Spleen (tissue), 11 donors: ENCODE data around the gene TGDS. TPM values are rescaled to one million over a fixed set of nuclear protein-coding genes. Genes with fewer than 3 reads are reported as not detected.

Experiments used
- DNase-seq: peaks from one replicate; pipeline ENCODE4 v3.0.0-alpha.2; 2020
- H3K27ac ChIP-seq, 8 donors: fragments of 200-600 bp; sonication (generic) in 7 of 8; 1 replicate in 4 of 8; 2 replicates in 4 of 8; pipeline versions ENCODE4 v1.5.0 to v1.8.0; 2016 to 2021; ENCODE audit warnings: inconsistent platforms in 4 of 8, mild to moderate bottlenecking in 4 of 8, moderate library complexity in 1 of 8
- H3K27me3 ChIP-seq, 7 donors: fragments of 200-600 bp; sonication (generic) in 6 of 7; replicated peaks in 1 of 7; 1 replicate in 4 of 7; 2 replicates in 3 of 7; pipeline versions ENCODE4 v1.5.0 to v1.8.0; 2016 to 2021; ENCODE audit warnings: inconsistent platforms in 3 of 7, mild to moderate bottlenecking in 1 of 7
- H3K36me3 ChIP-seq, 6 donors: fragments of 200-600 bp; sonication (generic) in 5 of 6; 1 replicate in 4 of 6; 2 replicates in 2 of 6; pipeline versions ENCODE4 v1.5.0 to v1.8.0; 2016 to 2021; ENCODE audit warnings: inconsistent platforms in 2 of 6
- H3K4me1 ChIP-seq, 6 donors: fragments of 200-600 bp; sonication (generic) in 5 of 6; 1 replicate in 3 of 6; 2 replicates in 3 of 6; pipeline versions ENCODE4 v1.5.0 to v1.8.0; 2016 to 2021; ENCODE audit warnings: inconsistent platforms in 3 of 6
- H3K4me3 ChIP-seq, 8 donors: fragments of 200-600 bp; sonication (generic) in 7 of 8; 1 replicate in 4 of 8; 2 replicates in 4 of 8; pipeline versions ENCODE4 v1.5.0 to v1.8.0; 2016 to 2021; ENCODE audit warnings: inconsistent platforms in 4 of 8, mild to moderate bottlenecking in 4 of 8, moderate library complexity in 2 of 8
- H3K9me3 ChIP-seq, 8 donors: fragments of 200-600 bp; sonication (generic) in 7 of 8; 1 replicate in 4 of 8; 2 replicates in 4 of 8; pipeline versions ENCODE4 v1.5.0 to v1.8.0; 2016 to 2021; ENCODE audit warnings: inconsistent platforms in 4 of 8
- POLR2A ChIP-seq, 3 donors: fragments of 450-650 bp; IDR thresholded peaks; one replicate each; pipeline ENCODE4 v1.5.1; 2017; ENCODE audit warnings: antibody characterized with exemption in 3 of 3, mild to moderate bottlenecking in 1 of 3
- POLR2AphosphoS5 ChIP-seq, 3 donors: sonication (generic); formaldehyde crosslinking; IDR thresholded peaks; one replicate each; pipeline ENCODE4 v1.5.1; 2017; ENCODE audit warnings: antibody characterized with exemption in 3 of 3
- WGBS, 5 donors: extraction: QIAGEN DNeasy Blood & Tissue Kit in 3 of 5; methylation state at CpG; one replicate each; pipeline versions ENCODE4 v1.1.5 to v1.1.7; 2013 to 2018; 5-methylcytosine and 5-hydroxymethylcytosine counted together
- intact Hi-C: fragments of 100-400 bp; cut with DNase I; formaldehyde crosslinking; loops from one replicate; pipeline ENCODE4 v1.15.0; 2023; ENCODE audit warnings: low total_unique reads
- polyA plus RNA-seq, 3 donors: library from polyadenylated mRNA; stranded (reverse); fragments of 200-250 nt; gene quantifications; one replicate each; pipeline ENCODE4 v1.2.1, GENCODE V29; 2013
- total RNA-seq, 7 donors: library from RNA; depleted of rRNA in 3 of 7; stranded (reverse); fragments of >200 nt in 3 of 7; fragmentation: NEBNext Ultra II Directional in 4 of 7; extraction: Animal tissue kit (Norgen Biotek cat#: 25700) in 4 of 7; gene quantifications; one replicate each; pipeline versions ENCODE4 v1.1.0 to v1.2.1, GENCODE V29; 2016 to 2021
- TF ChIP-seq, protein P1 (sequence below), 11 experiments: fragments of 200-600 bp in 7 of 11; fragments of 450-650 bp in 4 of 11; sonication (generic) in 4 of 11; IDR thresholded peaks in 8 of 11; conservative IDR thresholded peaks in 3 of 11; 1 replicate in 7 of 11; 2 replicates in 4 of 11; pipeline versions ENCODE4 v1.4.0 to v1.8.0; 2016 to 2021; ENCODE audit warnings: antibody characterized with exemption in 11 of 11, inconsistent platforms in 4 of 11, mild to moderate bottlenecking in 1 of 11
- donor health status: healthy with polysubstance abuse.
- donor health status: DM: no; HTN: no; CAD: no; lungs with moderate emphysema.
- donor health status: DM: no; HTN: no; CAD: no.
- donor health status: Bipolar disorder and iron deficiency.
- donor health status: healthy.
- donor health status: DM: no; HTN: no; CAD: no.
- donor health status: DM: yes; HTN: yes; CAD: no.

TGDS gene
- total and polyA plus RNA-seq, 10 donors = 9.6 to 16.3 (median 11.7) TPM

DNA sequence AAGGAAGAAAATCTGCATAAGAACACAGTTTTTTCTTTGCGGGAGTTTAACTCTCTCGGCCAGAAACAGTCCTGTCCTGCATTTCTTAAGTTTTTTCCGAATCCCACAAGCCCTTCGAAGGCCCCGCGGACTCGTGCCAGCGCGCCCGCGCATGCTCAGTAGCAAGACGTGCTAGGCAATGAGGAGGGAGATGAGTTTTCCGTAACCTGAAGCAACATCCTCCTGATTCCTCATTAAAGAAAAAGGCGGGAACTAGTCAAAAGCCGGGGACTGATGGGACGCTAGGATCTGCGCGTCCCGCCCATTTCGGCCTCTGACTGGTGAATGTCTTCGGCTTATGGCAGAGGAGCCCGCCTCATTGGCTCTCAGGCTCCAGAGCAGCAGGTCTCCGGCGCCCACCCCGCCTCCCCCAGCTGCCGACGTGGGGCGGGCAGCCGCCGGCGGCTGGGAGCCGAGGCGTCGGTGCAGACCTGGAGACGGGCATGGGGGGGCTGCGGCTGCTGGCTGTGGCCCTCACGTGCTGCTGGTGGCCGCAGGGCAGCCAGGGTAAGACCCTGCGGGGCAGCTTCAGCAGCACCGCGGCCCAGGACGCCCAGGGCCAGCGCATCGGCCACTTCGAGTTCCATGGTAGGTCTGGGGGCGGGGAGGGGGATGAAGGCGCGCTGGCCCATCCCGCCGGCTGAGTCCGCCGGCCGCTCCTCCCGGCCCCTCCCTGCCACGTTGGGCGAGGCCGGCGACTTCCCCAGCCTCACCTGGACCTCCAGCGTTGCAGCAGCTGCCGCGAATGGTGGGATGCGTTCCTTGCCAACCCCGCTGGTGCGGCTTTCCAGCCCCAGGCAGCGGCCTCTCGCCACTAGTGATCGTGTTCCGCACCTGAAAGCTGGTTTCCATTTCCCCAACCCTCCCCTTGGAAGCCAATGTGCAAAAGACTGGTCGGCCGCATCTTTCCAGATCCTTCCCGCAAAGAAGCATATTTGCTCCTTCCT lies 5.8 kb upstream of the TGDS start, which contains the start of gene GPR180:
GPR180 (plus strand) TSS at position 412 of the 986 bp plus-strand sequence; CDS start at position 483, 71 bp downstream.
- intact Hi-C loops = loop anchor here (5.0 kb wide), 1 partner anchor 49 kb away; no protein-coding TSS in a partner anchor
- 0 to 1% (median 1%) methylated on average over 33 to 71 of the region's 71 CpGs for WGBS, 5 donors
- TF ChIP-seq POLR2AphosphoS5 (IDR thresholded peaks at IDR 0.05) (peak; percentile 90 to 94 (median 90)), POLR2A (IDR thresholded peaks at IDR 0.05) (peak in 2 of 3 donors; percentile 35 to 66)
- TF ChIP-seq, protein P1, sequence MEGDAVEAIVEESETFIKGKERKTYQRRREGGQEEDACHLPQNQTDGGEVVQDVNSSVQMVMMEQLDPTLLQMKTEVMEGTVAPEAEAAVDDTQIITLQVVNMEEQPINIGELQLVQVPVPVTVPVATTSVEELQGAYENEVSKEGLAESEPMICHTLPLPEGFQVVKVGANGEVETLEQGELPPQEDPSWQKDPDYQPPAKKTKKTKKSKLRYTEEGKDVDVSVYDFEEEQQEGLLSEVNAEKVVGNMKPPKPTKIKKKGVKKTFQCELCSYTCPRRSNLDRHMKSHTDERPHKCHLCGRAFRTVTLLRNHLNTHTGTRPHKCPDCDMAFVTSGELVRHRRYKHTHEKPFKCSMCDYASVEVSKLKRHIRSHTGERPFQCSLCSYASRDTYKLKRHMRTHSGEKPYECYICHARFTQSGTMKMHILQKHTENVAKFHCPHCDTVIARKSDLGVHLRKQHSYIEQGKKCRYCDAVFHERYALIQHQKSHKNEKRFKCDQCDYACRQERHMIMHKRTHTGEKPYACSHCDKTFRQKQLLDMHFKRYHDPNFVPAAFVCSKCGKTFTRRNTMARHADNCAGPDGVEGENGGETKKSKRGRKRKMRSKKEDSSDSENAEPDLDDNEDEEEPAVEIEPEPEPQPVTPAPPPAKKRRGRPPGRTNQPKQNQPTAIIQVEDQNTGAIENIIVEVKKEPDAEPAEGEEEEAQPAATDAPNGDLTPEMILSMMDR (IDR thresholded peaks at IDR 0.05 in 8 of 11, conservative IDR thresholded peaks at IDR 0.05 in 3 of 11) = peak in 2 of 11 experiments; percentile 20 to 31
- Histone ChIP-seq H3K4me1 (peaks cover 3 to 29% (median 20%) of the 10 kb centered on the region in 6 donors), H3K9me3 (no peaks in the 10 kb centered on the region), H3K27me3 (no peaks in the 10 kb centered on the region), H3K36me3 (peaks cover 0 to 18% (median 7%) of the 10 kb centered on the region in 6 donors), H3K27ac (peak within 1 kb of the TSS; percentile 58 to 92 (median 84)), H3K4me3 (peak within 1 kb of the TSS; percentile 70 to 93 (median 90))
- peak; percentile 97 for DNase-seq

DNA sequence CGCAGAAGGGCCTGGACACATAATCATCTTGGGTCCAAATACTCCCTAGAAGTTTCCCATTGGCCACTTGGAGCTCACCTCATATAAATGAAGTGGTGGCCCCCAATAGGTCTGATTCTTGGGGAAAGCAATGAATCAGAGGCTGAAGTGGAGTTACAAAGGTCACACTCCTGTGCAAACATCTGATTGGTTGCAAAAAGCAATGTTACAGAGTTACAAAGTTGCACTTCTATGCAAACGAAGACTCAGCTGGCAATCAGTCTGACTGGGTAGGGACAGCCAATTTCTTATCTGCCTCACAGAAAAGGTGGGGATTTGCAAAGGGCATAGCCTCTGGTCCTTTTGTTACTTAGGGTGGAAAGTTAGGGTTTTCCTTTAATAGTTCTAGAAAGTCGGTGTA lies 3.9 kb upstream of the TGDS start:
- Histone ChIP-seq H3K9me3 (no peaks in the 10 kb centered on the region), H3K27ac (no peak overlapping the region), H3K4me3 (no peak overlapping the region), H3K36me3 (no peaks in the 10 kb centered on the region), H3K27me3 (no peaks in the 10 kb centered on the region), H3K4me1 (peaks cover 7 to 43% (median 31%) of the 10 kb centered on the region in 6 donors)
- intact Hi-C loops = loop anchor here (5.0 kb wide), 1 partner anchor 48 kb away; no protein-coding TSS in a partner anchor
- TF ChIP-seq POLR2A (IDR thresholded peaks at IDR 0.05) (no peak), POLR2AphosphoS5 (IDR thresholded peaks at IDR 0.05) (no peak)
- TF ChIP-seq, protein P1 (IDR thresholded peaks at IDR 0.05 in 8 of 11, conservative IDR thresholded peaks at IDR 0.05 in 3 of 11) = no peak
- WGBS, 5 donors = 89 to 95% (median 94%) methylated on average over 3 of the region's 3 CpGs
- no peak for DNase-seq

DNA sequence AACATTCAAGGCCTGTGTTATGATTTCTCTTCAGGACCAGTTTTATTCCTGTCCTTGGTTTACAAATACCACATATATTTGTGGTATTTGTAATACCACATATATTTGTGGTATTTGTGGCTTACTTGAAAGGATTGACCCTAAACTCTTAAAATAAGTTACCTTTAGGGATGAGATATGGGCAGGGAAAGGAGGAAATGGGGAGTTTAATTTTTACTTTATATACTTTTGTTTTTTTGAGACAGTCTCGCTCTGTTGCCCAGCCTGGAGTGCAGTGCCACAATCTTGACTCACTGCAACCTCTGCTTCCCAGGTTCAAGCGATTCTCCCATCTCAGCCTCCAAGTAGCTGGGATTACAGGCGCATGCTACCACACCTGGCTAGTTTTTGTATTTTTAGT lies 2.3 kb upstream of the TGDS start:
- intact Hi-C loops = no loop called here
- Histone ChIP-seq H3K4me3 (no peak overlapping the region), H3K4me1 (peaks cover 19 to 54% (median 39%) of the 10 kb centered on the region in 6 donors), H3K27me3 (no peaks in the 10 kb centered on the region), H3K9me3 (no peaks in the 10 kb centered on the region), H3K36me3 (peaks cover 0 to under 1% (median 0%) of the 10 kb centered on the region in 6 donors), H3K27ac (no peak overlapping the region)
- DNase-seq = no peak
- no peak for TF ChIP-seq POLR2A (IDR thresholded peaks at IDR 0.05)
- WGBS, 5 donors = 95 to 100% (median 97%) methylated on average over 3 of the region's 3 CpGs

DNA sequence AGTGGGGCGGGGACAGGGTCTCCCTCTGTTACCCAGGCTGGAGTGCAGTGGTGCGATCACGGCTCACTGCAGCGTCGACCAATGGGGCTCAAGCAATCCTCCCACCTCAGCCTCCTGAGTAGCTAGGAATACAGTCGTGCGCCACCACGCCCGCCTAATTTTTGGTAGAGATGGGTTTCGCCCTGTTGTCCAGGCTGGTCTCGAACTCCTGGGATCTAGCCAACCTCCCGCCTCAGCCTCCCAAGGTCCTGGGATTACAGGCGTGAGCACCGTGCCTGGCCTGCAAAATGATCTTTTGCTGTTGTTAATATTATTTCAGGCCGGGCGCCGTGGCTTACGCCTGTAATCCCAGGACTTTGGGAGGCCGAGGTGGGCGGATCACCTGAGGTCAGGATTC lies 621 bp upstream of the TGDS start:
- H3K27me3 ChIP-seq = no peaks in the 10 kb centered on the region
- peak overlapping the region in 7 of 8 donors; percentile 72 to 90 (median 88) for H3K27ac ChIP-seq
- WGBS, 5 donors = 72 to 75% (median 74%) methylated on average over 20 of the region's 20 CpGs
- no peaks in the 10 kb centered on the region for H3K9me3 ChIP-seq
- peaks cover 15 to 52% (median 30%) of the 10 kb centered on the region in 6 donors for H3K4me1 ChIP-seq
- DNase-seq = peak; percentile 82
- peaks cover 0 to 18% (median 14%) of the 10 kb centered on the region in 6 donors for H3K36me3 ChIP-seq
- no peak for TF ChIP-seq POLR2AphosphoS5 (IDR thresholded peaks at IDR 0.05)
- TF ChIP-seq, protein P1 (IDR thresholded peaks at IDR 0.05 in 8 of 11, conservative IDR thresholded peaks at IDR 0.05 in 3 of 11) = no peak
- no peak for TF ChIP-seq POLR2A (IDR thresholded peaks at IDR 0.05)
- intact Hi-C loops = no loop called here
- H3K4me3 ChIP-seq = peak overlapping the region; percentile 62 to 89 (median 79)
